Activated CD4-positive, alpha-beta T cell treated with anti-CD3 and anti-CD28 coated beads, Interleukin-10, Interleukin-2, amounts not matched to agents 100 ng/mL and 50 ng/mL, durations not matched to agents 16 hours and 8 hours (primary cell): Measurements from ENCODE around the gene TPT1.
A peak's percentile ranks its signal among the peaks of the same experiment; 100 is the strongest.
"Not testable (repeated sequence)": the region's sequence is repeated elsewhere in the genome, so short reads cannot be mapped to it uniquely, and the experiment has no call there.

Experiments
- DNase-seq: peaks from one replicate; pipeline ENCODE4 v3.0.0-alpha.2; 2020

TPT1 gene

DNA sequence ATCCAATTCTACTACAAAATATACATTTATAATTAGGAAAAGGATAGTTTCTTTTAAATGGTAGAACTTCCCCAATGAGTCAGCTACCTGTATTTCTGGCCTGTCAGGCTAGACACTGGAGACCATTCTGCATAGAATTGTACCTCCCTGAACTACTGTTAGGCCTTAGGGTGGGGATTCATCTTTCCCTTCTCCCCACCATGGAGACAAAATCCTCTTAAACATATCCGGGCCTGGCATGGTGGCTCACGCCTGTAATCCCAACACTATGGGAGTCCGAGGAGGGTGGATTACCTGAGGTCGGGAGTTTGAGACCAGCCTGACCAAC is 24.5 kb upstream of the TPT1 start:
- DNase-seq, result no peak

DNA sequence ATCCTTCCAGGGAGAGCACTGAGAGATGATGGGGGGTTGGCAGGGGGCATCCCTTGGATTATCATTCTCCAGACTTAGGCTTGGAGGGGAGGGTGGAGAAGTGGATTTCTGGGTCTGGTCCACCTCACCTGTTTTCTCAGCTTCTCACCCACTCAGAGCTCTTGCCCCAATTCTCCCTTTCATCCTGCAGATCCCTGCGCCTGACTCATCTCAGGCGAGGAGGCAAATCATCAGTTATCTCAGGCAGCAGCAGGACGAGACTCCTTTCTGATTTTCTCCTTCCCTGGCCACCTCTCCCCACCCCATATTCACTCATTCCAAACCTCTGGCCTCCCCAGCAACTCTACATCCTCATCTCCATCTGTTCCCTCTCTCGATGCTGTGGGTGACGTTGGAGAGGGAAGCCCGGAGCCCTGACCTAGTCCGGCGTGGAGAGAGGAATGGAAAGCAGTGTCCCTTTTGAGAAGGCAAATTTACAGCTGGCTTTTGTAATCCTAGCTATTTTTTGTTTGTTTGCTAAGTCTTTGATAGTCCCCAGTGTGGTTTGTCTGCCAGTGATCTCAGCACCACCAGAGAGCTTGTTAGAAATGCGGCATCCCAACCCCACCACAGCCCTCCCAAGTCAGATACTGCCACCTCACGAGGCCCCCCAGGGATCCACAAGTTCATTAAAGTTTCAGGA is 24.0 kb upstream of the TPT1 start:
- no peak for DNase-seq

DNA sequence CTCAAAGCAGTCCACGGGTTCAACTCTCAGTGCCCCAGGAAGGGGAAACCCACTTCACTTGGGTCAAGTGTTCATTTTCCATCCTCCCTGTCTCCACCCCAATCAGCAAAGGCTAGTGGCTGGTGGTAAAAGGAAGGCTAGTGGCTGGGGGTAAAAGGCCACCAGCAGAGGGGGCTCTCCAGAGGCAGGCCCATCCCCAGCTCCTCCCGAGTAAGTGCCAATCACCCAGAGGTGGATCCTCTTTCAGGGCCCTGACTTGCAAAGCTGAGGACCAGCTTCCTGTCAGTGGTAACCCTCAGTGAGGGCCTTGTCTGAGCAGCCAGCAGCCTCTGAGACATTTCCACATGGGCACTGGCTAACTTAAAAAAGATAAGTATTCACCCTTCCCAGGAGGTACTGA is 22.0 kb upstream of the TPT1 start:
- DNase-seq, result peak; percentile 22

DNA sequence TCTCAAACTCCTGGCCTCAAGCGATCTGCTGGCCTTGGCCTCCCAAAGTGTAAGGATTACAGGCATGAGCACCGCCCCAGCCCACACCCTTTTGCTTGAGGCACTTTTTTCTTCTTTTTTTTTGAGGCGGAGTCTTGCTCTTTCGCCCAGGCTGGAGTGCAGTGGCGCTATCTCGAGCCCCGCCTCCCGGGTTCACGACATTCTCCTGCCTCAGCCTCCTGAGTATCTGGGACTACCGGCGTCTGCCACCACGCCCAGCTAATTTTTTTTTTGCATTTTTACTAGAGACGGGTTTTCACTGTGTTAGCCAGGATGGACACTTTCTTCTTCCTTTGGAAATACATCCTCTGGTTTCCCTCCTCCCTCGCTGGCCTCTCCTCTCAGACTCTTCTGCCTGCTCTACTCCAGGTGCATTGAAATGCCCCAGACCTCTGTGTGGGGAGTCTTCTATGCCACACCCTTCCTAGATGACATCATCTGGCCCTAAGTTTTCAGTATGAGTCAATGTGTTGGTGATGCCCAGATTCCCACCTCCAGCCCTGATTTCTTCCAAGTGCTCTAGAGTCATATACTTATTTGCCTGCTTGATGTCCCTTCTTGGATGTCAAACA is 20.7 kb upstream of the TPT1 start:
- DNase-seq, result peak; percentile 34

DNA sequence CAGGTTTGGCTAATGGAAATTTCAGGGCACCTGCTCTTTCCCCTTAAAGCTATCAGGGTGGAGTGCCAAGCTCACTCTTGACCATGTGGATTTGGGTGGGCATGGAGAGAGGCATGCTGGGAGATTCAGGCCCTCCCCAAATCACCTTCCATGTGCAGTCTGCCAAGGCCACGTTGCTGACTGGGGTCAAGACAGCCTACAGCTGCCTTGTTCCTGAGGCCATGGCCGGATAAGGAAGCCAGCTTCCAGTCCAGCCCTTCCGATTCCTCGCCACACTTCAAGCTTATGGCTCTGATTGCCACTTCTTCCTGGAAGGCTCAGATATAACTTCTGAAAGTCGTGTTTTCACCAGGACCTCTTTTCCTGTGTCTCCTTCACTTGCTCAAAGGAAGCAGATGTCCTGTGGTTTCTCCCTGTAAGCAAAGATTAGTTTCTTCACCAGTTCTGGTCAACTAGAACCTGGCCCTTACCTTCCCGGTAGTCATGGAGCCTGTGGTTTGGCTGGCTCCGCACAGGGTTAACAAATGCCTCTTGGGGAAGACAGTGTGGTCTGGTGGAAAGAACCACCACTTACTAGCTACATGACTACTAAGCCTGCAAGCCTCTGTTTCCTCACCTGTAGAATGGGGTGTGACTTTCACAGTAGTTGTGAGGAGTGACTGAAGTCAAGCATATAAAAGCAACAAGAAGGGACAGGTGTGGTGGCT is 16.1 kb upstream of the TPT1 start:
- peak; percentile 69 for DNase-seq

DNA sequence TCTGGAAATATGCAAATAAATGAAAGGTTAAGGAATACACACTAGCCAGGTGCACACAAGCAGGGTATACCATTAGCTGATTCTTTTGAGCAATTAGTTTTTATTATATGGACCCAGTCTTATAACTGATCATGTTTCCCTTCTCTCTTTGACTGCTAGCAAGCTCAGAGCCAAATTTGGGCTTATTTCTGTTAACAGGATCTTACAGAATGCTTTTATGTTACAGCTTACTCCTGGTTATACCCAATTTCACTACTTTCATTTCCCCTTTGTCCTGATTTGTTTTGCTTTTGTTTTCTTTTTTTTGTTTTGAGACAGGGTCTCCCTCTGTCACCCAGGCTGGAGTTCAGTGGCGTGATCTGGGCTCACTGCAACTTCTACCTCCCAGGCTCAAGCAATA is 12.9 kb upstream of the TPT1 start:
- DNase-seq, result no peak

DNA sequence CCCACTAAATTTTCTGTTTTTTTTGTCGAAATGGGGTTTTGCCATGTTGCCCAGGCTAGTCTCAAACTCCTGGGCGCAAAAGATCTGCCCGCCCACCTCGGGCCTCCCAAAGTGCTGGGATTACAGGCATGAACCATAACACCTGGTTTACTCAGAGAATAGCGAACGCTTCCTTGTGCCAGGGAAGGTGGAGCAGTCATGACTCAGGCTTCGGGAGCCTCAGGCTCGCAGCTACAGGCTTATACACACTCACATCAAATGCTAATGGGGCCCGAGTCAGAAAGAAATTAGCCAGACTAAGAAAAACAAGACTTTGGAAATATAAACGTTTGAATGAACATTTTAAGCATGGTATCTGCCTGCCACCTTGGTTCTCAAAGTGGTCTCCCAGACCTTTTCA is 11.0 kb upstream of the TPT1 start:
- no peak for DNase-seq

DNA sequence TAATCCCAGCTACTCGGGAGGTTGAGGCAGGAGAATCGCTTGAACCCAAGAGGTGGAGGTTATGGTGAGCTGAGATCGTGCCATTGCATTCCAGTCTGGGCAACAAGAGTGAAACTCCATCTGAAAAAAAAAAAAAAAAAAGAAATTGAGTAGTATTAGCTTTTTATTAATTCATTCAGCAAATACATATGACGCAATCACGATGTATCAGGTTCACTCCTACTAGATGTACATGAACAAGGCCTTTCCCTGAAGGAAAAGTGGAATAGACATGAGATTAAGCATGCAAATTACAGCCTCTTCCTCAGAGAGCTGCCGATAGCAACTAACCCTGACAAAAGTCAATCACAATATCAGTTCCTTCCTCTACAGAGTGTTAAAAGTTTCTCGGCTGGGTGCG is 9.2 kb upstream of the TPT1 start:
- DNase-seq, result no peak

DNA sequence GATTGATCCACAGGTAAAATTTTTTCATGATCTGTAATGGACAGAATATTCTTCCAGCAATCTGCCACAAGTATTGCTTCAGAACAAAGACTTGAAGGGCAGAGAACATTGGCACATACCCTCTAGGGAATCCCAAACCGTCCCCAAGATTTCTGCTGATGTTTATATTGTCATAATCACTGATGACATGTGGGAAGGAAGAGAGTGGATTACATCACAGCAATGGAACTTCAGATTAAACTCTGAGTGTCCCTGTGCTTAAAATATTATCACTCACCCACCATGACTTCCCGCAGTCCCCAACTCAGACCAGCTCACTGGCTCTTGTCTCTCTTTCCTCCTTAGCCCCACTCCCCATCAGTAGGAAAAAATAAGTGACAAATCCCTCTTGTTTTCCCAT is 8.5 kb upstream of the TPT1 start:
- no peak for DNase-seq

DNA sequence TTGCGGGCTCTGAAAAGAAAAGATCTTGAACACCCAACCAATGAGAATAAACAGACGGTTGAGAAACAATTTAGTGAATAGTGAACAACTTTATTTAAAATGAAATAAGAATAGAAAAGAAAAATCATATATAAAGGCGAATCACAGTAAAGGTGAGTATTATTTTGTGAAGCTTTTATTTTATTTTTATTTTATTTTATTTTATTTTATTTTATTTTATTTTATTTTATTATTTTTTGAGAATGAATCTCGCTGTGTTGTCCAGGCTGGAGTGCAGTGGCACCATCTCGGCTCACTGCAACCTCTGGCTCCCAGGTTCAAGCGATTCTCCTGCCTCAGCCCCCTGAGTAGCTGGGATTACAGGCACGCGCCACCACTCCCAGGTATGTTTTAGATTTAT is 3.1 kb upstream of the TPT1 start:
- not testable (repeated sequence) for DNase-seq

DNA sequence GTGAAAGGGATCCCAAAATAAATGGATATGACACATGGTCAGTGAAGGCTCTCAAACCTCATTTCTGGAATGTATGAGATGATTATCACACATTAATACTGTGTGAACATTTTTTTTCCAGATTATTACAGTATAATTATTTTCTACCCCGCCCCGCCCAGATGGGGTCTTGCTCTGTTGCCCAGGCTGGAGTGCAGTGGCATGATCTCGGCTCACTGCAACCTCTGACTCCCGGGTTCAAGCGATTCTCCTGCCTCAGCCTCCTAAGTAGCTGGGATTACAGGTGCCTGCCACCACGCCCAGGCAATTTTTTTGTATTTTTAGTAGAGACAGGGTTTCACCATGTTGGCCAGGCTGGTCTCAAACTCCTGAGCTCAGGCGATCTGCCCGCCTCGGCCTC is 2.1 kb upstream of the TPT1 start:
- not testable (repeated sequence) for DNase-seq

DNA sequence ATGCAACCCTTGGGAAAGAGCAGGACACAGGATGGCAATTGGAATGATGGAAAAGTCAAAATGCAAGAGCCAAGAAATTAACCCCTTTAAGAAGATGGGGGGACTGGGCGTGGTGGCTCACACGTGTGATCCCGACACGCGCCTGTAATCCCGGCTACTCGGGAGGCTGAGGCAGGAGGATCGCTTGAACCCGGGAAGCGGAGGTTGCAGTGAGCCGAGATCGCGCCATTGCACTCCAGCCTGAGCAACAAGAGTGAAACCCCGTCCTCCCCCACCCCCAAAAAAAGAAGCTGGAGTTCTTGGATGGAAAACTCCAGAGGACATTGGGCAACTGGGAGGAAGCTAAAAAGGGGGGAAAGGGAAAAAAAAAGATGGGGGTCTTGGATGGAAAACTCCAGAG is 1.7 kb upstream of the TPT1 start:
- DNase-seq, result not testable (repeated sequence)

DNA sequence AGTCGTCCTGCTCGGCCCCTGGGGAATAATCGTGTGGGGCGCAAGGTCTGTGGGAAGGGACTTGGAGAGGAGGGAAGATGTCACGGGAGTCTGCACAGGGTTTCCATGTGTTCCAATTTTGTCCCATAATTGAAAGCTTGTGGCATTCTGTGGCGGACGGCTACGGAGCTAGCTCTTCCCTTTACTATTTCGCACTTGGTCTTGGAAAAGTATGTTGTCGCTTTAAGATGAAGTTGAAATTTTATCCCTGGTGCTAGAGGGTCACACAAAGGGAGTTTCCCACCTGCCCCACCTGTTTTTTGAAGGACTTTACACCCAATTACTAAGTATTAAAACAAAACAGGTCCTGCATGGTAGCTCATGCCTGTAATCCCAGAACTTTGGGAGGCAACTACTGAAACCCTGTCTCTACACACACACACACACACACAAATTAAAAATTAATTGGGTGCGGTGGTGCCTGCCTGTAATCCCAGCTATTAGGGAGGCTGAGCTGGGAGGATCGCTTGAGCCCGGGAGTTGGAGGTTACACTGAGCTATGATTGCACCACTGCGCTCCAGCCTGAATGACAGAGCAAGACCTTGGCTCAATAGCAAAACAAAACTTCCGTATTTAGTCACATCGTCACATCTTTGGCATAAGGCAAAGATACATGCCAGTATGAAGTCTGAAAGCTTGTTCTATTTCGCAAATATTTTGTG is 967 bp upstream of the TPT1 start:
- no peak for DNase-seq

DNA sequence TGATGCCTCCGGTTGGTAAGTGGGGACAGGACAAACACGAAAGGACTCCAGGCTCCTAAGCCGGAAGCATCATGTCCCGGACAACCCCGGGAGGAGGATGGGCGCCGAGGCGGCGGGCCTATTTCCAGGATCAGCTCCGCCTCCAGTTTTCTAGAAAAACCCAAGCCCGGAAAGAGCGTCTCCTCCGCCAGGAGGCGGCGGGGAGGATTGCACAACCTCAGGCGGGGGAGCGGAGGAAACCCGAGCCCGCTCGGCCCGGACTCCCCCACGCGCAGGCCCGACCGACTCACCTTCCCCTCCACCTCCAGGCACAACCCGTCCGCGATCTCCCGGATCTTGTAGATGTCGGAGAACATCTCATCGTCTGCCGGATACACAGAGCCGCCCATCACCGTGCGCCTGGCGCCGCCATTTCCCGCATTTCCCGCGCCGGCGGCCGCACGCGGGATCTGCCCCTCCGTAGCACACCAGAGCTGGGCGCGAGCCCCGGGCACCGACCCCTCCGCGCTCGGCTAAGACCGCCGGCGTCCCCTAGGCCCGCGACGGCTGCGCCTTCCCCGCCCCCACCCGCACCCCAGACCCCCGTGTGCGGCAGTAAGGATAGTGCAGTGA is 455 bp downstream of the TPT1 start:
- DNase-seq, result peak; percentile 89

DNA sequence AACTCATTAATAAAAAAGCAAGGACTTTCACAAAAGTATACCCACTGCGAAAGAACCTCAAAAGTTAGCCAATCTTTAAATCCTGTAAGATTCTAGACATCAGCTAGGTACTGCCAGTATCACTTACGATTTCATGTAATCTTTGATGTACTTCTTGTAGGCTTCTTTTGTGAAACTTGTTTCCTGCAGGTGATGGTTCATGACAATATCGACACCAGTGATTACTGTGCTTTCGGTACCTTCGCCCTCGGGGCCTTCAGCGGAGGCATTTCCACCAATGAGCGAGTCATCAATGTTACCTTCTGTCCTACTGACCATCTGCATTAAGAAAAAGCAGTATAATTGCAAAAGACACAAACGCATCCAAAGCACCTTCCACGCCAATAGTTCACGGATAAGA is 1.1 kb downstream of the TPT1 start:
- no peak for DNase-seq

DNA sequence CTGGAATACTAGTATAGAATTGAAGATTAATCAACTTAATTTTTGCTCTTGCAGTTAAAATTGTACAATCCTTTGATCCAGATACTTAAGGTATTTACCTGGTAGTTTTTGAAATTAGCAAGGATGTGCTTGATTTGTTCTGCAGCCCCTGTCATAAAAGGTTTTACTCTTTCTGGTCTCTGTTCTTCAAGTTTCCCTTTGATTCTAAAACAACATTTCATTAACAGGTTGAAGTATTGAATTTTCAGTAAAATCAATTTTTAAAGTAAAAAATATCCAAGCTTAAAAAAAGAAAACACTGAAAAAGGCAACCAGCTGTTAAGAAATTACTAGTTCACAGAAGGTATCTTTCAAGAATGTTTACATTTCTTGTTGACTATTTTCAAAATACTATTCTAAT is 1.6 kb downstream of the TPT1 start:
- no peak for DNase-seq

DNA sequence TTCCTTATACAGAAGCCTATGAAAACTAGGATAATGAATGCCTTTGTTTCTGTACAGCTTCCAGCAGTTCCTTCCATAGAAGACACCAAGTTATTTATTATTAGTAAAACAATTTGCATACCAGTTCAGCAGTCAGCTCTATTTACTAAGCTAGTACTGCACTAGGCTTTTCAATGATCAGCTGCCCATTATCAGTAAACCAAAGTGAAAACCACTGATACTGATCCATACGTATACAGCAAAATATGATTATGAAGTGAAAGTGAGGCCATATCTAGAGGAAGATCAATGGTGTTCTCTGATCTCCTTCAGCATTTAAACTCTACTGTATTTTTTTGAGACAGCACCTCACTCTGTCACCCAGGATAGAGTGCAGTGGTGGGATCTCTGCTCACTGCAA is 3.2 kb downstream of the TPT1 start:
- no peak for DNase-seq

DNA sequence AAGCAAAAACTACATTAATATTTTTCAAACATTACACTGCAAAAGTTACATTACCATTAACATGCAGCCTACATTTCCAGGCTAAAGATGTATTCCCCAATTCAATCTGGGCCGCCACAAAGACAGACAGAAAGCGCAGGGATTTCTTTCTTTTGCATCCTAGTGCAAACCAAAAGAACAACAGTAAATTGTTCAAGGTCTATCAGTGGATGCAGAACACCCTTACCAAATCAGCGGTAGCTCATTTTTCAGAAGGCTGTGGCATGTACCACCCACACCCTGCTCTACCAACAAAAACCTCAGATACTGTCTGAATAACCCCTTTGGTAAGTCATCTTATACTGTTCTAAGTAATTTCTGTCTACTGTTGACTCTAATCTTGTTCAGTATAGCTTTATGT is 3.6 kb downstream of the TPT1 start:
- DNase-seq, result no peak

DNA sequence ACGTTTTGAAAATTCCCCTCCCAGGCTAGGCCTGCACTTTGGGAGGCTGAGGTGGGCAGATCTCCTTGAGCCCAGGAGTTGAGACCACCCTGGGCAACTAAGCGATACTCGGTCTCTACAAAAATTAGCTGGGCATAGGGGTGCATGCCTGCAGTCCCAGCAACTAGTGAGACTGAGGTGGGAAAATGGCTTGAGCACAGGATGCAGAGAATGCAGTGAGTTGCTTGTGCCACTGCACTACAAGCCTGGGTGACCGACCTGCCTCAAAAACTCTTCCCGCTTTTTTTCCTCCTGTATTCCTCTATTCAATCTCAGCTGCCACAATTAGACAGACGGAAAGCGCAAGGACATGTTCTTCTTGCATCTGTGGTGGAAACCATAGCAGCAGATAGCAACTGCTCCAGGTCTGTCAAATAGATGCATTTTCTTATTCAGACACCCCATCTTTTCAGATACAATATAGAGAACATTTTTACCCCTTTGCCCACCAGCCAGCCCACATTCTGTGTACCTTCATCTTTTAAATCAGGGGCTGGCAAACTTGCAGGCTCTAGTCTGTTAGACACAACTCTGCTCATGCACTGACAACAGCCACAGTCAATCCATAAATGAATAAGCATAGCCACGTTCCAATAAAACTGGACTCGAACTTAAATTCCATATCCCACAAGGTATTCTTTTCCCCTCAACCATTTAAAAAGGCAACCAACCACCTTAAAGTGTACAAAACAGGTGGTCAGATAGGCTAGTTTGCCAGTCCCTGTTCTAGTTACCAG is 4.8 kb downstream of the TPT1 start:
- DNase-seq, result no peak

DNA sequence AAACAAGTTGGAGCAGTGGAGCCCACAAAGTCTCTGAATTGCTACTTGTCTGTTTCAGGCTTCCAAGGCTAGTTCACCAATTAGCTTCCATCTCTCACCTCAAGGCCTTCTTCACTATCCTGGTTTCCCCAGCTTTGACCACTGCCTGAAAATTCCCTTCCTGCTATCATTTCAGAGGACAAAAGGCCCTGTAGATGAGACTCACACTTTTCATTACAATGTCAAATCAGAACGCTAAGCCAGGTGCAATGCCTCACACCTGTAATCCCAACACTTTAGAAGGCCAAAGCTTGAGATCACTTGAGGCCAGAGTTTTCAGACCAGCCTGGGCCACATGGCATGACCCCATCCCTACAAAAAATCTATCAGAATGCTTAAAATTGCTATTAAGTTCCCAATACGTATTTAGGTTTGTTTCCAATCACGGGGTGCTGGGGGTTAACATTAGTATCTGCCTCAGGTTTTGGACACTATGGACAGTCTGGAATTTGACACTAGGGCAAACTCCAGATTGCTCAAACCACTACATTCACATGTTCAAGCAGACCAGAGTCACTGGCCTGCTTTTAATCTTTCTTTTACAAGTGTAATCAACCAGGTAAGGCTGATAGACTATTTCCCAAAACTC is 5.5 kb downstream of the TPT1 start:
- no peak for DNase-seq

DNA sequence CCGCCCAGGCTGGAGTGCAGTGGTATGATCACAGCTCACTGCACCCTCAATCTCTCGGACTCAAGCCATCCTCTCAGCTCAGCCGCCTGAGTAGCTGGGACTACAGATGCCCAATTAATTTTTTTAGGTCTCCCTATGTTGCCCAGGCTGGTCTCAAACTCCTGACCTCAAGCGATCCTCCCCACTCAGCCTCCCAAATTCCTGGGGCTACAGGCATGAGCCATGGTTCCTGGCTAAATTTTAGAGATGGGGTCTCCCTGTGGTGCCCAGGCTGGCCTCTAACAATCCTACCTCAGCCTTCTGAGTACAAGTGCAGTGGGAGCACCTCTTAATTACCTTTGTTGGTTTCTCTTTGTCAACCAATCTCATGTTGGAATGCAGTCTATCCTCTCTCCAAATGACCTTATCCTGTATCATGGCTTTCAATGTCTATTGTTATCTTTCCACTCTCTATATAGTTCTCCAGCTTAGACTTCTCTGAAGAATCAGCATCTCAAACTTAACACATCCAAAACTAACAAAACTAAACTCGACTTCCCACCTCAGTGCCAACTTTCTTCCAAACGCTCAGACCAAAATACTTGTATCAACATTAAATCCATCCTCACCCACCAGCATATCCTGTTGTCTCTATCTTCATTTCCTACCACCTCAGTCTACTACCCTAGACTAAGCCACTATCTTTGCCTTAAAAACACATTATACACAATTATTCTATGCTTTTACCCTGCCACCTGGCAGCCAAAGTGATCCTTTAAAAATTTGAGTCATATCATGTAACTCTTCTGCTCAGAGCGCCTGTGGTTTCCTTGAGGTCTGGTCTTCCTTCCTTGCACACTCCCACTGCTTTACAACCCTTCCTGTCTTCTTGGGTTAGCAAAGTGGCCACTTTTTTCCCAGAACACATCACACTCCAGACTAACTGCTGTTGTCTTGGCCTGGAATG is 6.7 kb downstream of the TPT1 start:
- peak; percentile 69 for DNase-seq
